HepG2 (cell line): ENCODE measurements around the gene USP34. TPM values are rescaled to one million over a fixed set of nuclear protein-coding genes. Genes with fewer than 3 reads are reported as not detected.

ENCODE experiments used
- AGO2 ChIP-seq: fragments of 200-400 bp; formaldehyde crosslinking; optimal IDR thresholded peaks from 2 replicates; pipeline ENCODE3; 2017; ENCODE audit warnings: mild to moderate bottlenecking, low read depth, low read length, moderate library complexity
- ARNT ChIP-seq: fragments of 450-650 bp; IDR thresholded peaks from 2 replicates; pipeline ENCODE4 v1.6.1; 2017
- ATM ChIP-seq: fragments of 450-650 bp; IDR thresholded peaks from 2 replicates; pipeline ENCODE4 v1.7.1; 2017; ENCODE audit warnings: mild to moderate bottlenecking, borderline replicate concordance
- NFKB2 ChIP-seq: sonication (generic); formaldehyde crosslinking; IDR thresholded peaks from 2 replicates; pipeline ENCODE4 v1.4.0; 2020; ENCODE audit warnings: missing genetic modification reagents, borderline replicate concordance
- NR2F2 ChIP-seq: IDR thresholded peaks from 2 replicates; pipeline ENCODE4 v1.6.1; 2012; ENCODE audit warnings: low read depth, inconsistent platforms, borderline replicate concordance
- PHF8 ChIP-seq: sonication (generic); formaldehyde crosslinking; IDR thresholded peaks from 2 replicates; pipeline ENCODE4 v1.5.0; 2020; ENCODE audit warnings: missing genetic modification reagents
- SIN3B ChIP-seq: fragments of 150-350 bp; IDR thresholded peaks from 2 replicates; pipeline ENCODE4 v1.6.1; 2014; ENCODE audit warnings: low read length
- XBP1 ChIP-seq: sonication (generic); formaldehyde crosslinking; IDR thresholded peaks from 2 replicates; pipeline ENCODE4 v1.5.0; 2020; ENCODE audit warnings: missing genetic modification reagents
- XRCC5 ChIP-seq: fragments of 200-400 bp; formaldehyde crosslinking; optimal IDR thresholded peaks from 2 replicates; pipeline ENCODE3; 2017; ENCODE audit warnings: mild to moderate bottlenecking, low read length
- YY1 ChIP-seq: IDR thresholded peaks from 2 replicates; pipeline ENCODE4 v1.6.1; 2011; ENCODE audit warnings: low read length, low read depth, moderate library complexity, mild to moderate bottlenecking; ENCODE audit not compliant: insufficient read depth, insufficient replicate concordance
- ZNF232 ChIP-seq: sonication (generic); formaldehyde crosslinking; IDR thresholded peaks from 2 replicates; pipeline ENCODE4 v1.4.0; 2020; ENCODE audit warnings: missing genetic modification reagents, borderline replicate concordance
- ZNF234 ChIP-seq: sonication (generic); formaldehyde crosslinking; conservative IDR thresholded peaks from 2 replicates; pipeline ENCODE4 v1.5.1; 2020; ENCODE audit warnings: mild to moderate bottlenecking, missing genetic modification reagents
- ZNF510 ChIP-seq: sonication (generic); formaldehyde crosslinking; IDR thresholded peaks from 2 replicates; pipeline ENCODE4 v1.4.0; 2020; ENCODE audit warnings: low read depth, mild to moderate bottlenecking, missing genetic modification reagents
- ZNF773 ChIP-seq: sonication (generic); formaldehyde crosslinking; IDR thresholded peaks from 2 replicates; pipeline ENCODE4 v1.4.0; 2020; ENCODE audit warnings: missing genetic modification reagents, borderline replicate concordance
- ZSCAN12 ChIP-seq: sonication (generic); formaldehyde crosslinking; IDR thresholded peaks from 2 replicates; pipeline ENCODE4 v1.9.0; 2021; ENCODE audit warnings: mild to moderate bottlenecking, missing genetic modification reagents
- polyA plus RNA-seq, 8 experiments: library from polyadenylated mRNA; depleted of rRNA in 3 of 8; stranded (reverse) in 7 of 8; unstranded in 1 of 8; fragments of >200 nt; fragmentation: Illumina TruSeq in 4 of 8; extraction: Trizol in 4 of 8; gene quantifications; 2 replicates each; pipeline versions ENCODE4 v1.2.1 to v1.2.3, GENCODE V29; 2011 to 2016; ENCODE audit warnings: low read depth in 4 of 8, missing spikeins in 1 of 8, mixed read lengths in 1 of 8; ENCODE audit not compliant: insufficient read depth in 1 of 8
- total RNA-seq, 5 experiments: library from RNA; depleted of rRNA; stranded (reverse); fragments of >200 nt; fragmentation: Illumina TruSeq; extraction: Trizol; gene quantifications; 2 replicates each; pipeline ENCODE4 v1.2.3, GENCODE V29; 2016; ENCODE audit warnings: low read depth in 1 of 5
- TF ChIP-seq, protein P1 (sequence below): sonication (generic); formaldehyde crosslinking; IDR thresholded peaks from 2 replicates; pipeline ENCODE4 v1.5.1; 2020; ENCODE audit warnings: missing genetic modification reagents, mild to moderate bottlenecking, borderline replicate concordance
- TF ChIP-seq, protein P2 (sequence below): sonication (generic); formaldehyde crosslinking; IDR thresholded peaks from 2 replicates; pipeline ENCODE4 v1.5.1; 2020; ENCODE audit warnings: mild to moderate bottlenecking, missing genetic modification reagents, moderate library complexity
- TF ChIP-seq, protein P3 (sequence below), 2 experiments: fragments of 450-650 bp in 1 of 2; sonication (generic) in 1 of 2; formaldehyde crosslinking; IDR thresholded peaks; 2 replicates each; pipeline versions ENCODE4 v1.5.0 to v1.8.0; 2020 to 2022; ENCODE audit warnings: mild to moderate bottlenecking in 1 of 2, missing genetic modification reagents in 1 of 2
- TF ChIP-seq, protein P4 (sequence below): sonication (generic); formaldehyde crosslinking; IDR thresholded peaks from 2 replicates; pipeline ENCODE4 v1.8.0; 2022; ENCODE audit warnings: low read depth, missing genetic modification reagents

USP34 gene
- total and polyA plus RNA-seq, 2 of the 13 experiments (the other 11 are each of a cell fraction or from before 2014, with no cell fraction given) = 99.2 to 100 TPM

DNA sequence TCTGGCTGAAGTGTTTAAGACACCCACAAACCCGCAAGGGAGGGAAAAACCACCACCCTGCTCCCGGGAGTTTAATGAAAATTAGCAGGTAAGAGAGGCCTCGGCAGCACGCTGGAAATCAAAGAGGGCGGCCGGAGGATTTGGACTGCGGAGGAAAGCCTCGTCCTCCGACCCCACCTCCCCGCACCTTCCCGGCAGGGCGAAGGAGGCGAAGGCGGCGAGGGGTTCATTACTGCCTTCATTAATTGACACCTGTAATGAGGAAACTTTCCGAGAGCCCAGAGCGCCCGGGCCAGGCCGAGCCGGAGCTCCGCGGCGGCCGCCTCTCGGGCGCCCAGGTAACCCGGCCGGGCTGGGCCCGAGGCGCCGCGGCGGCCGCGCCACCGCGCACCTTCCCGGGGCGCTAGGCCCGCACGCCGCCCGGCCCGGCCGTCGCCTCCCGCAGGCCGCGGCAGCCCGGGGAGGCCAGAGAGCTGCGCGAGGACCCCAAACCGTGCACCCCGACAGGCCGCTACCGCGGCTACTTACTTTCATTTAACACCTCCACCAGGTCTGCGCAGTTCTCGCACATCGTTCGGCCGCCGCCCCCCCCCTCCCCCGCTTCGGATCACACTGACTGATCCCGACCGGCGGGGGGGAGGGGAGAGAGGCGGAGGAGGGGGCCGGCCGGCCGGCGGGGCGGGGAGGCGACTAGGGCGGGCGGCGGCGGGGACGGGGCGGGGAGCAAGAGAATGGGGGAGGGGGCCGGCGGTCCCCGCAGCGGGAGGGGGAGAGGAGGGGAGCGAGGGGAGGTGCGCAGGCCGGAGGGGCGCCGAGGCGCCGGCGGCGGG is 550 bp downstream of the USP34 start (continued):
- no peak for TF ChIP-seq ARNT
- TF ChIP-seq, protein P1, sequence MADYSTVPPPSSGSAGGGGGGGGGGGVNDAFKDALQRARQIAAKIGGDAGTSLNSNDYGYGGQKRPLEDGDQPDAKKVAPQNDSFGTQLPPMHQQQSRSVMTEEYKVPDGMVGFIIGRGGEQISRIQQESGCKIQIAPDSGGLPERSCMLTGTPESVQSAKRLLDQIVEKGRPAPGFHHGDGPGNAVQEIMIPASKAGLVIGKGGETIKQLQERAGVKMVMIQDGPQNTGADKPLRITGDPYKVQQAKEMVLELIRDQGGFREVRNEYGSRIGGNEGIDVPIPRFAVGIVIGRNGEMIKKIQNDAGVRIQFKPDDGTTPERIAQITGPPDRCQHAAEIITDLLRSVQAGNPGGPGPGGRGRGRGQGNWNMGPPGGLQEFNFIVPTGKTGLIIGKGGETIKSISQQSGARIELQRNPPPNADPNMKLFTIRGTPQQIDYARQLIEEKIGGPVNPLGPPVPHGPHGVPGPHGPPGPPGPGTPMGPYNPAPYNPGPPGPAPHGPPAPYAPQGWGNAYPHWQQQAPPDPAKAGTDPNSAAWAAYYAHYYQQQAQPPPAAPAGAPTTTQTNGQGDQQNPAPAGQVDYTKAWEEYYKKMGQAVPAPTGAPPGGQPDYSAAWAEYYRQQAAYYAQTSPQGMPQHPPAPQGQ = no peak
- TF ChIP-seq ZNF510 (CRISPR knock-in tag) = 0 out of 2 replicates have a peak, but pooled peaks have one; percentile 6
- TF ChIP-seq ZNF773 (CRISPR knock-in tag) = peak; percentile 60; the same call in 1 of the 2 replicates
- TF ChIP-seq YY1 = peak; percentile 65
- TF ChIP-seq, protein P2, sequence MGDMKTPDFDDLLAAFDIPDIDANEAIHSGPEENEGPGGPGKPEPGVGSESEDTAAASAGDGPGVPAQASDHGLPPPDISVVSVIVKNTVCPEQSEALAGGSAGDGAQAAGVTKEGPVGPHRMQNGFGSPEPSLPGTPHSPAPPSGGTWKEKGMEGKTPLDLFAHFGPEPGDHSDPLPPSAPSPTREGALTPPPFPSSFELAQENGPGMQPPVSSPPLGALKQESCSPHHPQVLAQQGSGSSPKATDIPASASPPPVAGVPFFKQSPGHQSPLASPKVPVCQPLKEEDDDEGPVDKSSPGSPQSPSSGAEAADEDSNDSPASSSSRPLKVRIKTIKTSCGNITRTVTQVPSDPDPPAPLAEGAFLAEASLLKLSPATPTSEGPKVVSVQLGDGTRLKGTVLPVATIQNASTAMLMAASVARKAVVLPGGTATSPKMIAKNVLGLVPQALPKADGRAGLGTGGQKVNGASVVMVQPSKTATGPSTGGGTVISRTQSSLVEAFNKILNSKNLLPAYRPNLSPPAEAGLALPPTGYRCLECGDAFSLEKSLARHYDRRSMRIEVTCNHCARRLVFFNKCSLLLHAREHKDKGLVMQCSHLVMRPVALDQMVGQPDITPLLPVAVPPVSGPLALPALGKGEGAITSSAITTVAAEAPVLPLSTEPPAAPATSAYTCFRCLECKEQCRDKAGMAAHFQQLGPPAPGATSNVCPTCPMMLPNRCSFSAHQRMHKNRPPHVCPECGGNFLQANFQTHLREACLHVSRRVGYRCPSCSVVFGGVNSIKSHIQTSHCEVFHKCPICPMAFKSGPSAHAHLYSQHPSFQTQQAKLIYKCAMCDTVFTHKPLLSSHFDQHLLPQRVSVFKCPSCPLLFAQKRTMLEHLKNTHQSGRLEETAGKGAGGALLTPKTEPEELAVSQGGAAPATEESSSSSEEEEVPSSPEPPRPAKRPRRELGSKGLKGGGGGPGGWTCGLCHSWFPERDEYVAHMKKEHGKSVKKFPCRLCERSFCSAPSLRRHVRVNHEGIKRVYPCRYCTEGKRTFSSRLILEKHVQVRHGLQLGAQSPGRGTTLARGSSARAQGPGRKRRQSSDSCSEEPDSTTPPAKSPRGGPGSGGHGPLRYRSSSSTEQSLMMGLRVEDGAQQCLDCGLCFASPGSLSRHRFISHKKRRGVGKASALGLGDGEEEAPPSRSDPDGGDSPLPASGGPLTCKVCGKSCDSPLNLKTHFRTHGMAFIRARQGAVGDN (CRISPR knock-in tag) = peak; percentile 22
- peak; percentile 51 for TF ChIP-seq PHF8 (CRISPR knock-in tag)
- TF ChIP-seq NFKB2 (CRISPR knock-in tag) = peak; percentile 81
- TF ChIP-seq ZNF234 = no peak
- peak; percentile 37; the same call in 1 of the 2 replicates for TF ChIP-seq NR2F2
- TF ChIP-seq SIN3B = no peak
- peak; percentile 72 for TF ChIP-seq AGO2
- no peak for TF ChIP-seq XBP1 (CRISPR knock-in tag)
- TF ChIP-seq ZSCAN12 (CRISPR knock-in tag) = 0 out of 2 replicates have a peak, but pooled peaks have one; percentile 37
- TF ChIP-seq, protein P3, sequence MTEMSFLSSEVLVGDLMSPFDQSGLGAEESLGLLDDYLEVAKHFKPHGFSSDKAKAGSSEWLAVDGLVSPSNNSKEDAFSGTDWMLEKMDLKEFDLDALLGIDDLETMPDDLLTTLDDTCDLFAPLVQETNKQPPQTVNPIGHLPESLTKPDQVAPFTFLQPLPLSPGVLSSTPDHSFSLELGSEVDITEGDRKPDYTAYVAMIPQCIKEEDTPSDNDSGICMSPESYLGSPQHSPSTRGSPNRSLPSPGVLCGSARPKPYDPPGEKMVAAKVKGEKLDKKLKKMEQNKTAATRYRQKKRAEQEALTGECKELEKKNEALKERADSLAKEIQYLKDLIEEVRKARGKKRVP (CRISPR knock-in tag; IDR thresholded peaks at IDR 0.05) = peak in 1 of 2 experiments; percentile 12; a peak in 1 of 4 replicates
- TF ChIP-seq XRCC5 = peak; percentile 30
- no peak for TF ChIP-seq ATM
- TF ChIP-seq ZNF232 (CRISPR knock-in tag) = peak; percentile 48; the same call in 1 of the 2 replicates
- TF ChIP-seq, protein P4, sequence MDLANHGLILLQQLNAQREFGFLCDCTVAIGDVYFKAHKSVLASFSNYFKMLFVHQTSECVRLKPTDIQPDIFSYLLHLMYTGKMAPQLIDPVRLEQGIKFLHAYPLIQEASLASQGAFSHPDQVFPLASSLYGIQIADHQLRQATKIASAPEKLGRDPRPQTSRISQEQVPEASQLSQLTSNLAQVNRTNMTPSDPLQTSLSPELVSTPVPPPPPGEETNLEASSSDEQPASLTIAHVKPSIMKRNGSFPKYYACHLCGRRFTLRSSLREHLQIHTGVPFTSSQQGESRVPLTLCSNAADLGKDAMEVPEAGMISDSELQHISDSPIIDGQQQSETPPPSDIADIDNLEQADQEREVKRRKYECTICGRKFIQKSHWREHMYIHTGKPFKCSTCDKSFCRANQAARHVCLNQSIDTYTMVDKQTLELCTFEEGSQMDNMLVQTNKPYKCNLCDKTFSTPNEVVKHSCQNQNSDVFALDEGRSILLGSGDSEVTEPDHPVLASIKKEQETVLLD (CRISPR knock-in tag) = peak; percentile 53
